B cell (primary cell): ENCODE measurements around the gene HINFP. TPM values are rescaled to one million over a fixed set of nuclear protein-coding genes. Genes with fewer than 3 reads are reported as not detected.

Experiments used
- ATAC-seq: fragments of 200-7000 bp; cut with Tn5 transposase; one replicate; pipeline ENCODE4 v1.10.0; 2021; ENCODE audit warnings: low read depth, mild to moderate bottlenecking, moderate number of reproducible peaks, moderate library complexity
- CTCF ChIA-PET: fragments of 350-600 bp; sonication (Branson Sonifier 250); formaldehyde crosslinking; loops from one replicate; lab custom pipeline; 2021; ENCODE audit warnings: antibody characterized with exemption, inconsistent platforms; lab: Charles Lee
- POLR2A ChIA-PET: fragments of 350-600 bp; sonication (Branson Sonifier 250); formaldehyde crosslinking; loops from one replicate; lab custom pipeline; 2021; ENCODE audit warnings: antibody characterized with exemption; lab: Charles Lee
- DNase-seq: peaks from one replicate; pipeline ENCODE4 v3.0.0; 2013
- H2AFZ ChIP-seq: 2 replicates; pipeline ENCODE4 v1.6.1; 2012; ENCODE audit warnings: mild to moderate bottlenecking, low read depth, low read length; ENCODE audit not compliant: insufficient read depth, poor library complexity, severe bottlenecking
- H3K27ac ChIP-seq, 2 donors: 1 replicate in 1 of 2; 2 replicates in 1 of 2; pipeline ENCODE4 v1.5.1; 2012 to 2013; ENCODE audit warnings: low read length in 2 of 2, mild to moderate bottlenecking in 2 of 2, moderate library complexity in 1 of 2
- H3K27me3 ChIP-seq, 4 experiments: fragments of 200-600 bp in 1 of 4; sonication (generic) in 1 of 4; replicated peaks in 1 of 4; 1 replicate in 2 of 4; 2 replicates in 2 of 4; pipeline versions ENCODE4 v1.6.1 to v1.7.0; 2013 to 2016; ENCODE audit warnings: low read length in 3 of 4, mild to moderate bottlenecking in 2 of 4, mixed read lengths in 1 of 4, moderate library complexity in 1 of 4; ENCODE audit not compliant: insufficient read depth in 4 of 4, control insufficient read depth in 3 of 4; ENCODE audit errors: control extremely low read depth in 1 of 4
- H3K36me3 ChIP-seq, 2 experiments: replicated peaks in 1 of 2; 1 replicate in 1 of 2; 2 replicates in 1 of 2; pipeline versions ENCODE4 v1.6.1 to v1.7.1; 2013; ENCODE audit warnings: low read length in 1 of 2; ENCODE audit not compliant: insufficient read depth in 2 of 2, control insufficient read depth in 1 of 2; ENCODE audit errors: control extremely low read depth in 1 of 2, extremely low read depth in 1 of 2
- H3K4me1 ChIP-seq, 2 donors: fragments of 200-600 bp in 1 of 2; sonication (generic) in 1 of 2; 1 replicate in 1 of 2; 2 replicates in 1 of 2; pipeline versions ENCODE4 v1.5.1 to v1.6.1; 2013 to 2017; ENCODE audit warnings: low read length in 2 of 2; ENCODE audit not compliant: control insufficient read depth in 2 of 2, insufficient read depth in 2 of 2
- H3K4me2 ChIP-seq: replicated peaks from 2 replicates; pipeline ENCODE3; 2012; ENCODE audit warnings: mild to moderate bottlenecking, low read depth, low read length; ENCODE audit not compliant: poor library complexity, severe bottlenecking
- H3K4me3 ChIP-seq, 5 experiments: fragments of 200-600 bp in 1 of 5; sonication (generic) in 1 of 5; 1 replicate in 3 of 5; 2 replicates in 2 of 5; pipeline versions ENCODE4 v1.5.1 to v1.7.0; 2011 to 2016; ENCODE audit warnings: low read length in 4 of 5, mild to moderate bottlenecking in 4 of 5, low read depth in 2 of 5, control low read depth in 1 of 5, moderate library complexity in 1 of 5; ENCODE audit not compliant: insufficient read depth in 1 of 5; ENCODE audit errors: control extremely low read depth in 1 of 5, extremely low read depth in 1 of 5
- H3K79me2 ChIP-seq: fragments of 200-600 bp; sonication (generic); one replicate; pipeline ENCODE4 v1.6.0; 2016; ENCODE audit warnings: low read length; ENCODE audit not compliant: control insufficient read depth, insufficient read depth
- H3K9ac ChIP-seq: fragments of 200-600 bp; sonication (generic); 2 replicates; pipeline ENCODE4 v1.6.1; 2017; ENCODE audit warnings: mild to moderate bottlenecking, low read length, moderate library complexity
- H3K9me3 ChIP-seq, 3 donors: one replicate each; pipeline versions ENCODE4 v1.6.1 to v1.7.1; 2013; ENCODE audit warnings: low read length in 2 of 3; ENCODE audit not compliant: control insufficient read depth in 2 of 3, insufficient read depth in 1 of 3; ENCODE audit errors: control extremely low read depth in 1 of 3
- H4K20me1 ChIP-seq: 2 replicates; pipeline ENCODE4 v1.6.0; 2012; ENCODE audit warnings: mild to moderate bottlenecking, low read length; ENCODE audit not compliant: insufficient read depth, control insufficient read depth, poor library complexity, severe bottlenecking
- H3K27ac Mint-ChIP-seq: one replicate; pipeline ENCODE4 v1.8.0; 2021; ENCODE audit warnings: mixed read lengths
- H3K27me3 Mint-ChIP-seq: one replicate; pipeline ENCODE4 v1.8.0; 2021; ENCODE audit warnings: mixed read lengths
- H3K4me1 Mint-ChIP-seq: one replicate; pipeline ENCODE4 v1.8.0; 2021; ENCODE audit warnings: mixed read lengths
- H3K4me3 Mint-ChIP-seq: one replicate; pipeline ENCODE4 v1.8.0; 2021; ENCODE audit warnings: mixed read lengths
- H3K9me3 Mint-ChIP-seq: one replicate; pipeline ENCODE4 v1.8.0; 2022; ENCODE audit warnings: mixed read lengths; ENCODE audit not compliant: insufficient read depth
- CTCF ChIP-seq: fragments of 200-600 bp; IDR thresholded peaks from one replicate; pipeline ENCODE4 v1.8.0; 2022; ENCODE audit warnings: antibody characterized with exemption, mild to moderate bottlenecking
- EZH2 ChIP-seq: IDR thresholded peaks from 2 replicates; pipeline ENCODE4 v1.6.1; 2012; ENCODE audit warnings: borderline replicate concordance, low read depth, mild to moderate bottlenecking, moderate library complexity, low read length; ENCODE audit not compliant: insufficient read depth, poor library complexity, severe bottlenecking
- WGBS: methylation state at CpG from one replicate; pipeline ENCODE4 v1.1.5; 2013; ENCODE audit warnings: missing lambda C conversion rate; ENCODE audit not compliant: insufficient coverage; 5-methylcytosine and 5-hydroxymethylcytosine counted together
- intact Hi-C: fragments of 100-400 bp; cut with micrococcal nuclease; formaldehyde crosslinking; loops from one replicate; pipeline ENCODE4 v1.10.0; 2022
- polyA plus RNA-seq: library from polyadenylated mRNA; depleted of rRNA; stranded (reverse); fragments of >200 nt; gene quantifications from 2 replicates; pipeline ENCODE4 v1.2.3, GENCODE V29; 2012
- total RNA-seq, 2 donors: library from RNA; stranded (reverse); fragments of 120-200 nt in 1 of 2; gene quantifications; 1 replicate in 1 of 2; 2 replicates in 1 of 2; pipeline versions ENCODE4 v1.2.3 to v1.2.4, GENCODE V29; 2013 to 2022

The HINFP gene
- total and polyA plus RNA-seq, 2 donors (not counting 1 experiment from before 2014, with no cell fraction given): 60.6 to 78.7 TPM

- Histone ChIP-seq H3K9ac (no peak overlapping the region), H3K79me2 (peaks cover 49% of the 10 kb centered on the region), H3K27me3 (no peaks in the 10 kb centered on the region), H3K4me1 (peaks cover 22 to 40% of the 10 kb centered on the region in 2 donors), H3K27ac (no peak overlapping the region), H2AFZ (no peak overlapping the region), H4K20me1 (no peaks in the 10 kb centered on the region), H3K36me3 (peaks cover 0 to 3% of the 10 kb centered on the region in 2 experiments), H3K4me3 (no peak overlapping the region), H3K9me3 (no peaks in the 10 kb centered on the region), H3K4me2 (no peak overlapping the region)
- ChIA-PET CTCF (interaction anchor here (0.6 kb wide), 1 partner anchor 109 kb away, joined by 3 read pairs; no protein-coding TSS in a partner anchor), POLR2A (interaction anchor here (0.6 kb wide), 1 partner anchor 31 kb away, joined by 4 read pairs; no protein-coding TSS in a partner anchor)
- DNase-seq (no peak), ATAC-seq (no peak)
- WGBS: 100% methylated on average over 1 of the region's 1 CpG
- Mint-ChIP-seq H3K9me3 (no peaks in the 10 kb centered on the region), H3K27ac (no peak overlapping the region), H3K4me3 (no peak overlapping the region), H3K4me1 (peaks cover 34% of the 10 kb centered on the region), H3K27me3 (no peaks in the 10 kb centered on the region)
- TF ChIP-seq CTCF (no peak), EZH2 (no peak)
- intact Hi-C loops: no loop called here
These were observed 32.1 kb upstream of the HINFP start for GRCh38 chr11:119089319-119089718.

- Histone ChIP-seq H4K20me1 (peaks cover 5% of the 10 kb centered on the region), H3K36me3 (peaks cover 0 to 3% of the 10 kb centered on the region in 2 experiments), H3K4me2 (no peak overlapping the region), H2AFZ (no peak overlapping the region), H3K27me3 (no peaks in the 10 kb centered on the region), H3K4me1 (peaks cover 15 to 34% of the 10 kb centered on the region in 2 donors), H3K9me3 (no peaks in the 10 kb centered on the region), H3K9ac (no peak overlapping the region), H3K27ac (no peak overlapping the region), H3K79me2 (peaks cover 43% of the 10 kb centered on the region), H3K4me3 (no peak overlapping the region)
- intact Hi-C loops: no loop called here
- Mint-ChIP-seq H3K4me1 (peaks cover 26% of the 10 kb centered on the region), H3K4me3 (no peak overlapping the region), H3K27me3 (no peaks in the 10 kb centered on the region), H3K27ac (no peak overlapping the region), H3K9me3 (no peaks in the 10 kb centered on the region)
- WGBS: 96% methylated on average over 7 of the region's 9 CpGs
- POLR2A ChIA-PET: interaction anchor here (0.6 kb wide), 1 partner anchor 324 kb away, joined by 9 read pairs; no protein-coding TSS in a partner anchor
- CTCF ChIA-PET: no interaction called here
- no peak for TF ChIP-seq CTCF
- no peak for TF ChIP-seq EZH2
- no peak for DNase-seq
- ATAC-seq: no peak
These were observed 30.2 kb upstream of the HINFP start for GRCh38 chr11:119091178-119091577.
